H1 (cell line): ENCODE data around the gene CTNNA3. TPM values are rescaled to one million over a fixed set of nuclear protein-coding genes. Genes with fewer than 3 reads are reported as not detected.

Experiments used
- CTCF ChIA-PET: fragments of 300-600 bp; sonication (Branson Sonifier 250); formaldehyde crosslinking; loops from one replicate; lab custom pipeline; 2021; ENCODE audit not compliant: partially characterized antibody; lab: Charles Lee
- POLR2A ChIA-PET: fragments of 300-600 bp; sonication (Branson Sonifier 250); formaldehyde crosslinking; loops from one replicate; lab custom pipeline; 2021; ENCODE audit warnings: inconsistent platforms; ENCODE audit not compliant: partially characterized antibody; lab: Charles Lee
- DNase-seq, 2 experiments: peaks; one replicate each; pipeline versions ENCODE4 v3.0.0 to v3.0.0-alpha.2; 2010 to 2022; ENCODE audit warnings: low spot score in 2 of 2, low read depth in 1 of 2, mixed read lengths in 1 of 2
- FAIRE-seq: peaks from 2 replicates; lab custom pipeline; 2011; peaks lifted over from hg19 to GRCh38; lab: Jason Lieb, UNC
- H2AFZ ChIP-seq: 2 replicates; pipeline ENCODE4 v1.8.1; 2012; ENCODE audit warnings: low read length, inconsistent platforms
- H2AK5ac ChIP-seq: 2 replicates; pipeline ENCODE4 v1.6.1; 2013; ENCODE audit warnings: low read depth, low read length
- H2BK120ac ChIP-seq: replicated peaks from 2 replicates; pipeline ENCODE3; 2013; ENCODE audit warnings: low read depth, low read length, inconsistent platforms
- H2BK12ac ChIP-seq: 2 replicates; pipeline ENCODE4 v1.6.1; 2013; ENCODE audit warnings: low read depth, low read length
- H2BK15ac ChIP-seq: 2 replicates; pipeline ENCODE4 v1.6.1; 2013; ENCODE audit warnings: low read length
- H2BK20ac ChIP-seq: 2 replicates; pipeline ENCODE4 v1.6.1; 2013; ENCODE audit warnings: low read length
- H2BK5ac ChIP-seq: 2 replicates; pipeline ENCODE4 v1.6.1; 2013; ENCODE audit warnings: low read depth, low read length
- H3K14ac ChIP-seq: 2 replicates; pipeline ENCODE4 v1.6.1; 2013; ENCODE audit warnings: inconsistent platforms; ENCODE audit not compliant: insufficient read length
- H3K18ac ChIP-seq: 2 replicates; pipeline ENCODE4 v1.6.1; 2013; ENCODE audit warnings: low read length; ENCODE audit errors: extremely low read depth
- H3K23ac ChIP-seq: 2 replicates; pipeline ENCODE4 v1.6.1; 2013; ENCODE audit warnings: inconsistent platforms; ENCODE audit not compliant: insufficient read length
- H3K23me2 ChIP-seq: 2 replicates; pipeline ENCODE4 v1.6.1; 2013; ENCODE audit warnings: low read depth, low read length
- H3K27ac ChIP-seq: 2 replicates; pipeline ENCODE4 v1.6.1; 2011; ENCODE audit warnings: low read depth, low read length, inconsistent platforms
- H3K27me3 ChIP-seq, 4 experiments: replicated peaks in 1 of 4; 1 replicate in 1 of 4; 2 replicates in 3 of 4; pipeline versions ENCODE4 v1.6.1 to v1.8.1; 2011 to 2013; ENCODE audit warnings: low read length in 3 of 4, mild to moderate bottlenecking in 3 of 4, inconsistent platforms in 2 of 4, mixed read lengths in 2 of 4, moderate library complexity in 1 of 4; ENCODE audit not compliant: control insufficient read depth in 3 of 4, insufficient read depth in 3 of 4; ENCODE audit errors: extremely low read depth in 1 of 4
- H3K36me3 ChIP-seq, 4 experiments: 2 replicates each; pipeline versions ENCODE4 v1.6.1 to v1.8.1; 2011 to 2013; ENCODE audit warnings: mild to moderate bottlenecking in 4 of 4, low read length in 3 of 4, moderate library complexity in 2 of 4, control low read depth in 1 of 4, inconsistent platforms in 1 of 4; ENCODE audit not compliant: insufficient read depth in 4 of 4, control insufficient read depth in 2 of 4
- H3K4ac ChIP-seq: replicated peaks from 2 replicates; pipeline ENCODE3; 2013; ENCODE audit warnings: low read length, low read depth, mixed read lengths, inconsistent platforms; ENCODE audit not compliant: insufficient read length
- H3K4me1 ChIP-seq, 4 experiments: replicated peaks in 1 of 4; 1 replicate in 1 of 4; 2 replicates in 3 of 4; pipeline versions ENCODE4 v1.6.1 to v1.8.1; 2011 to 2013; ENCODE audit warnings: low read length in 3 of 4, inconsistent platforms in 2 of 4, mixed read lengths in 1 of 4; ENCODE audit not compliant: insufficient read depth in 4 of 4, control insufficient read depth in 3 of 4
- H3K4me2 ChIP-seq, 2 experiments: 2 replicates each; pipeline versions ENCODE4 v1.6.1 to v1.8.1; 2011 to 2013; ENCODE audit warnings: low read depth in 2 of 2, low read length in 2 of 2, control low read depth in 1 of 2, inconsistent platforms in 1 of 2, mild to moderate bottlenecking in 1 of 2; ENCODE audit not compliant: insufficient read depth in 1 of 2
- H3K4me3 ChIP-seq, 4 experiments: fragments of 200-600, 300-600 bp in 1 of 4; sonication (generic), shearing (Covaris generic), sonication (Bioruptor Twin) in 1 of 4; 2 replicates each; pipeline versions ENCODE4 v1.5.1 to v1.8.1; 2011 to 2016; ENCODE audit warnings: low read length in 4 of 4, low read depth in 3 of 4, control low read depth in 2 of 4, inconsistent platforms in 2 of 4, mild to moderate bottlenecking in 2 of 4, mixed read lengths in 1 of 4, moderate library complexity in 1 of 4; ENCODE audit not compliant: insufficient read depth in 2 of 4; ENCODE audit errors: extremely low read depth in 1 of 4
- H3K56ac ChIP-seq: replicated peaks from 2 replicates; pipeline ENCODE3; 2013; ENCODE audit warnings: low read depth, mild to moderate bottlenecking, mixed read lengths, low read length, inconsistent platforms; ENCODE audit not compliant: insufficient read length
- H3K79me1 ChIP-seq: 2 replicates; pipeline ENCODE4 v1.6.1; 2013; ENCODE audit warnings: low read depth, low read length, control low read depth
- H3K79me2 ChIP-seq, 2 experiments: 2 replicates each; pipeline versions ENCODE4 v1.6.1 to v1.8.1; 2012 to 2013; ENCODE audit warnings: low read length in 2 of 2, mild to moderate bottlenecking in 2 of 2, inconsistent platforms in 1 of 2; ENCODE audit not compliant: insufficient read depth in 2 of 2, control insufficient read depth in 1 of 2
- H3K9ac ChIP-seq, 4 experiments: replicated peaks in 1 of 4; 1 replicate in 1 of 4; 2 replicates in 3 of 4; pipeline versions ENCODE4 v1.6.1 to v1.8.1; 2011 to 2013; ENCODE audit warnings: low read depth in 3 of 4, low read length in 3 of 4, control low read depth in 2 of 4, mild to moderate bottlenecking in 2 of 4, moderate library complexity in 2 of 4, inconsistent platforms in 1 of 4; ENCODE audit errors: extremely low read depth in 1 of 4
- H3K9me3 ChIP-seq, 2 experiments: 2 replicates each; pipeline versions ENCODE4 v1.6.1 to v1.8.1; 2012 to 2013; ENCODE audit warnings: mild to moderate bottlenecking in 2 of 2, moderate library complexity in 2 of 2, control low read depth in 1 of 2, inconsistent platforms in 1 of 2, low read depth in 1 of 2, low read length in 1 of 2, mixed read lengths in 1 of 2; ENCODE audit not compliant: insufficient read depth in 2 of 2
- H4K20me1 ChIP-seq, 2 experiments: replicated peaks in 1 of 2; 2 replicates each; pipeline versions ENCODE3 to v1.8.1; 2011 to 2013; ENCODE audit warnings: inconsistent platforms in 2 of 2, low read length in 2 of 2, mild to moderate bottlenecking in 1 of 2; ENCODE audit not compliant: insufficient read depth in 2 of 2, control insufficient read depth in 1 of 2
- H4K5ac ChIP-seq: 2 replicates; pipeline ENCODE4 v1.6.1; 2013; ENCODE audit warnings: low read length, low read depth, mixed read lengths, inconsistent platforms; ENCODE audit not compliant: insufficient read length
- H4K8ac ChIP-seq: 2 replicates; pipeline ENCODE4 v1.8.0; 2013; ENCODE audit warnings: mild to moderate bottlenecking, moderate library complexity, low read length, inconsistent platforms; ENCODE audit not compliant: insufficient read depth; ENCODE audit errors: extremely low read depth
- H4K91ac ChIP-seq: replicated peaks from 2 replicates; pipeline ENCODE3; 2013; ENCODE audit warnings: low read length, mixed read lengths, inconsistent platforms; ENCODE audit not compliant: insufficient read length
- ATF2 ChIP-seq: IDR thresholded peaks from 2 replicates; pipeline ENCODE4 v1.6.1; 2012; ENCODE audit warnings: low read length, inconsistent platforms
- CBX8 ChIP-seq: fragments of 300-800, 300-1000 bp; sonication (generic); IDR thresholded peaks from 2 replicates; pipeline ENCODE4 v1.7.1; 2016; ENCODE audit warnings: low read depth, low read length, borderline replicate concordance
- CEBPB ChIP-seq: IDR thresholded peaks from 2 replicates; pipeline ENCODE4 v1.6.1; 2012; ENCODE audit warnings: low read depth, low read length
- CHD2 ChIP-seq: IDR thresholded peaks from 2 replicates; pipeline ENCODE4 v1.6.1; 2012; ENCODE audit warnings: low read length, improper control_type of control experiment
- FOSL1 ChIP-seq: IDR thresholded peaks from 2 replicates; pipeline ENCODE4 v1.6.1; 2011; ENCODE audit warnings: mild to moderate bottlenecking, low read depth, low read length, moderate library complexity; ENCODE audit not compliant: insufficient read depth
- JUN ChIP-seq: IDR thresholded peaks from 2 replicates; pipeline ENCODE4 v1.6.1; 2011; ENCODE audit warnings: low read depth, mild to moderate bottlenecking, improper control_type of control experiment, low read length
- MAFK ChIP-seq: IDR thresholded peaks from 2 replicates; pipeline ENCODE4 v1.6.1; 2012; ENCODE audit warnings: low read depth, mild to moderate bottlenecking, improper control_type of control experiment, low read length
- MAX ChIP-seq: IDR thresholded peaks from 2 replicates; pipeline ENCODE4 v1.6.1; 2012; ENCODE audit warnings: inconsistent platforms
- NRF1 ChIP-seq: IDR thresholded peaks from 2 replicates; pipeline ENCODE4 v1.6.1; 2011; ENCODE audit warnings: mild to moderate bottlenecking, low read depth, low read length, improper control_type of control experiment
- RBBP5 ChIP-seq: IDR thresholded peaks from 2 replicates; pipeline ENCODE4 v1.7.1; 2012; ENCODE audit warnings: low read depth, mild to moderate bottlenecking, inconsistent platforms, low read length, moderate library complexity, borderline replicate concordance
- SRF ChIP-seq: IDR thresholded peaks from 2 replicates; pipeline ENCODE4 v1.6.1; 2011; ENCODE audit warnings: mild to moderate bottlenecking, low read depth, low read length, moderate library complexity
- WGBS, 2 experiments: shearing (Covaris generic) in 1 of 2; methylation state at CpG; one replicate each; pipeline versions ENCODE4 v1.1.6 to v1.1.7; 2013 to 2015; ENCODE audit warnings: low lambda C conversion rate in 2 of 2, mixed read lengths in 2 of 2, inconsistent platforms in 1 of 2, low coverage in 1 of 2, missing lambda C conversion rate in 1 of 2; ENCODE audit not compliant: insufficient replicate concordance in 2 of 2, insufficient coverage in 1 of 2, insufficient read length in 1 of 2; ENCODE audit errors: extremely low coverage in 1 of 2, missing lambda C conversion rate in 1 of 2; 5-methylcytosine and 5-hydroxymethylcytosine counted together
- polyA plus RNA-seq, 7 experiments: library from polyadenylated mRNA; depleted of rRNA in 3 of 7; stranded (reverse) in 5 of 7; unstranded in 2 of 7; fragments of >200 nt in 5 of 7; fragments of 200-250 nt in 2 of 7; gene quantifications; 1 replicate in 5 of 7; 2 replicates in 1 of 7; 4 replicates in 1 of 7; pipeline versions ENCODE4 v1.2.1 to v1.2.3, GENCODE V29; 2011 to 2013; ENCODE audit warnings: missing spikeins in 2 of 7, mixed read lengths in 2 of 7
- total RNA-seq: library from RNA; stranded (reverse); fragmentation: NEBNext Ultra II Directional; extraction: Animal tissue kit (Norgen Biotek cat#: 25700); gene quantifications from 2 replicates; pipeline ENCODE4 v1.2.1, GENCODE V29; 2021
- TF ChIP-seq, protein P1 (sequence below): IDR thresholded peaks from 2 replicates; pipeline ENCODE4 v1.6.1; 2011; ENCODE audit warnings: low read length, improper control_type of control experiment

The CTNNA3 gene
- total and polyA plus RNA-seq, 2 of the 8 experiments (the other 6 are each of a cell fraction or from before 2014, with no cell fraction given), result 1.3 to 1.5 TPM

- no peak for FAIRE-seq
- CTCF ChIA-PET, result no interaction called here
- TF ChIP-seq NRF1, result no peak
- TF ChIP-seq FOSL1, result no peak
- no peak for TF ChIP-seq CHD2
- TF ChIP-seq SRF, result no peak
- no peak for TF ChIP-seq RBBP5
- TF ChIP-seq MAFK, result no peak
- no peak for TF ChIP-seq MAX
- TF ChIP-seq, protein P1, sequence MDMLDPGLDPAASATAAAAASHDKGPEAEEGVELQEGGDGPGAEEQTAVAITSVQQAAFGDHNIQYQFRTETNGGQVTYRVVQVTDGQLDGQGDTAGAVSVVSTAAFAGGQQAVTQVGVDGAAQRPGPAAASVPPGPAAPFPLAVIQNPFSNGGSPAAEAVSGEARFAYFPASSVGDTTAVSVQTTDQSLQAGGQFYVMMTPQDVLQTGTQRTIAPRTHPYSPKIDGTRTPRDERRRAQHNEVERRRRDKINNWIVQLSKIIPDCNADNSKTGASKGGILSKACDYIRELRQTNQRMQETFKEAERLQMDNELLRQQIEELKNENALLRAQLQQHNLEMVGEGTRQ, result no peak
- no peak for TF ChIP-seq CEBPB
- TF ChIP-seq JUN, result no peak
- no peak for TF ChIP-seq ATF2
- TF ChIP-seq CBX8, result no peak
These were observed 583.2 kb downstream of the CTNNA3 start for GRCh38 chr10:67112765-67113164.

More at GRCh38 chr10:67112765-67113164, 583.2 kb downstream of the CTNNA3 start:
- no peak overlapping the region for H3K4ac ChIP-seq
- no peak overlapping the region for H4K5ac ChIP-seq
- no peaks in the 10 kb centered on the region for H4K20me1 ChIP-seq
- H3K18ac ChIP-seq, result no peak overlapping the region
- H2BK5ac ChIP-seq, result no peak overlapping the region
- H3K4me1 ChIP-seq, result no peaks in the 10 kb centered on the region
- H3K23ac ChIP-seq, result no peak overlapping the region
- POLR2A ChIA-PET, result no interaction called here
- no peak overlapping the region for H2BK12ac ChIP-seq
- no peak overlapping the region for H3K4me3 ChIP-seq
- no peaks in the 10 kb centered on the region for H3K9me3 ChIP-seq
- H3K27ac ChIP-seq, result no peak overlapping the region
- no peaks in the 10 kb centered on the region for H3K79me2 ChIP-seq
- H3K79me1 ChIP-seq, result no peaks in the 10 kb centered on the region
- H2AK5ac ChIP-seq, result no peak overlapping the region
- DNase-seq, result no peak
- no peaks in the 10 kb centered on the region for H3K27me3 ChIP-seq
- H2BK15ac ChIP-seq, result no peak overlapping the region
- H3K14ac ChIP-seq, result no peak overlapping the region
- H3K56ac ChIP-seq, result no peak overlapping the region
- H4K8ac ChIP-seq, result no peak overlapping the region
- H3K36me3 ChIP-seq, result no peaks in the 10 kb centered on the region
- no peak overlapping the region for H2AFZ ChIP-seq
- 100% methylated on average over 1 of the region's 1 CpG; no CpG with 5 or more reads in 1 of the 2 experiments for WGBS, 2 experiments
- no peaks in the 10 kb centered on the region for H3K23me2 ChIP-seq
- no peak overlapping the region for H2BK120ac ChIP-seq
- no peak overlapping the region for H2BK20ac ChIP-seq
- no peak overlapping the region for H3K9ac ChIP-seq
- no peak overlapping the region for H3K4me2 ChIP-seq
- H4K91ac ChIP-seq, result no peak overlapping the region
